SHP77 treated with DMSO at 0.1 percent for 48 hours (cell line): Measurements from ENCODE around the gene TGFBR2.

Experiments used
- DNase-seq: peaks from one replicate; lab custom pipeline; 2025; lab: John Stamatoyannopoulos, UW

The TGFBR2 gene

DNA sequence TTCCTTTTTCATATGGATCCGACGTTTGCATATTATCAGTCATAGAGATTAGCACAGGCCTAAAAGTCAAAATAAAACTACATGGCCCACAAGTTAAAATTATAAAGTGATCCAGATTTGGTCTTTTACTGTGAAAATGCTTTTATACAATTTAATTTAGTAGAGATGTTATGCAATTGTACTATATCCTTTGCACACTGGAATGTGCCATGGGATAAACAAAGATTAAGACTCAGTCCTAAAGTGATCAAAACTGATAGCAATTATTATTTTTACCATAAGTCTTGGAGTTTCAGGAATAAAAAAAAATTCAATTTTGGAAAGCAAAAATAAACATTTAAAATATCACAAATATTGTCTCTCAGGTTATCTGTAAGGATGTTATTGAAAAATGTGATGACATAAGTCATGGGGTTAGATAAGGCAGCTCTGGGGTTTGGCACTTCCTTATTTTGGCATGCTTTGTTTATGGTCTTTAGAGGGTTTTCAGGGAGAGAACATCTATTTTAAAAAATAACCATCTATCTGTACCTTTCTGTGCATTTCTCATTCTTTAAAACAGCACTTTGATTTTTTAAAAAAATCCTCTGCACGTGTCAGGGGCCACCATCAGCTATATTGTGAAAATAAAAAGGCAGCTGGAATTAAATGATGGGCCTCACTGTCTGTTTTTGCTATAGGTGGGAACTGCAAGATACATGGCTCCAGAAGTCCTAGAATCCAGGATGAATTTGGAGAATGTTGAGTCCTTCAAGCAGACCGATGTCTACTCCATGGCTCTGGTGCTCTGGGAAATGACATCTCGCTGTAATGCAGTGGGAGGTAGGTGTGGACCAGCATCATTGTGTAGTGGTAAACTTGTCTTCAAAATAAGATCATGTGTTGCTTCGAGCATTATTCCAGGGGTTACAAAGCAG is 67.3 kb downstream of the TGFBR2 start:
- no peak for DNase-seq

DNA sequence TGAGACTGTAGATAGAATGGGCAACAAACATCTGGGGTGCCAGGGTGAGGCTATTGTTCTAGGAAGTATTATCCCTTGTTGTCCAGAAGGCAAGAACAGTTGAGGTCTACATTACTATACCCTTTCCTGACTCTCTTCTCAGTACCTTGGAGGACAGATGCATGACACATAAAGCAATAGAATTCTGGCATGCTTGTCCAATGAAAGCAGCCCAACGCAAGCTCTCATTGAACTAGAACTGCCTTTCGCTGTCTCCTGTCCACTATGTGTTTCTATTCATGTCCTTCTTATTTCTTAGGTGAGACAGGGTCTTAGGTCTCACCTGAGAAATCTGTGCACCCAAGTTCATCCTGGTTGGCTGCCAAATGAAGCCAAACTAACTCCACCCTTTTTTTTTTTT is 68.6 kb downstream of the TGFBR2 start:
- no peak for DNase-seq

DNA sequence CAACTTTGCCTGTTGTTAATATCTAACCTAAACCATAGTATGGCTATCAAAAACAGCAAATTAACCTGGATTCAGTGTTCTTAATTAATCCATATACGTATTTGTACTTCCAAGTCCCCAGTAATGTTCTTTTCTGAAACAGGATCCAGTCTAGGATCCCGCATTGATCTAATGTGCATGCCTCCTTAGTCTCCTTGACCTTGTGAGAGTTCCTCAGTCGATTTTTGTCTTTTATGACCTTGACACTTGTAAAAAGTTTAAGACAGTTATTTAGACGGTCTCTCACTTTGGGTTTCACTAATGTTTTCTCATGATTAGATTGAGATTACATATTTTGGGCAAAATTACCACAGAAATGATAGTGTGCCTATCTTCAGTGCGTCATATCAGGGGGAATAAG is 69.4 kb downstream of the TGFBR2 start:
- no peak for DNase-seq

DNA sequence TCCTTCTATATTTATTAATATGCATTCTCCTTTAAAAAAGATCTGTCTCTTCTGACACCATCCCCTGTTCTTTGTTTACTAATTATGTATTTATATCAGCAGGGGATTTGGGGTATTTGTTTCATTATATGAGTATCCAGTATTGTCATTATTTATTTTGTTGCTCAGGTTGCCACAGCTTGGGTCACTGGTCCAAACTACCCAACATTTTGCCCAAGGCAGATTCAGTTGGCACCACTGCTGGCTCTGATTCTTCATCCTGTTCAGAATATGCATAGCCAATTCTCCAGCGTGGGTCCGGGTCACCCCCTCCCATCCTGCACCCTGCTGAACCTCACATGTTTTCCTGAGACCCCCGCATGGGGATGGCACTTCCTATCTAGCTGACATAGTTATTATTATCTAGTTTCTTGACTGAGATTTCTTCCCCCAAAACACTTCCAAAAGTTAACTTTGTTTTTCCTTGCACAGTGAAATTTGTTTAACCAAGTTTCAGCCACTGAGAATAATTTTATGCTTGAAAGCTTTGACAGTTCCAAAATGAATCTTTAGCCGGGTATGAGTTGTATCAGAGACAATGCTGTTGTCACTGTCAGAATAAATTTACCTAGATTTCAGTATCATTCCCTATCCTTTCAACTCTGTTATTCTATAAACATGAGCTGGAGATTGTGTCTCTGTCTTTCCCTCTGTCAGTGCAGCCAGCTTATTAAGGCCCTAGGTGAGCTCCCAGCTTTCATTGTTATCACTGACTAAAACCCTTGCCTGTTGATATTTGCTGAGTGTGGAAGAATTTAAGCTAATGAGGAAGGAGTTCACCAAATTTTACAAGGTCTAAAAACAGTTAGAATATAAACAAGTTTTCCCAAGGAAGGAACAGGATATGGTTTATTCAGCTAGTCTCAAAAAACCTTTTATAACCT is 70.3 kb downstream of the TGFBR2 start:
- DNase-seq: no peak

DNA sequence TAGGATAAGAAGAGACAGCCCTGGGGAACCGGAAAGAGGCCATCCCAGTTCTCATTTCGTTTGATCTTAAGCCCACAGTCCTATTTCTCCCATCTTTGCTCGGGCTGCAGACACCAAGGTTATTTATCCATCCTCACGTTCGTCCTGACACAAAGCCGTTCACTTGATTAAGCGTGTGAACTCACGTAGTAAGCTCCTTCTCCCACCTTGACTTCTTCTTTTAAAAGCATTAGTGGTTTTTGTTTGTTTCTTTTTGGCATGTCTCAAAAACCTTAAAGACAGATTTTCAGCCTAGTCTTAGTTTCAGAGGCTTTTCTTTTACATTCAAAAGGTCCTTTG is 70.9 kb downstream of the TGFBR2 start:
- DNase-seq: no peak

DNA sequence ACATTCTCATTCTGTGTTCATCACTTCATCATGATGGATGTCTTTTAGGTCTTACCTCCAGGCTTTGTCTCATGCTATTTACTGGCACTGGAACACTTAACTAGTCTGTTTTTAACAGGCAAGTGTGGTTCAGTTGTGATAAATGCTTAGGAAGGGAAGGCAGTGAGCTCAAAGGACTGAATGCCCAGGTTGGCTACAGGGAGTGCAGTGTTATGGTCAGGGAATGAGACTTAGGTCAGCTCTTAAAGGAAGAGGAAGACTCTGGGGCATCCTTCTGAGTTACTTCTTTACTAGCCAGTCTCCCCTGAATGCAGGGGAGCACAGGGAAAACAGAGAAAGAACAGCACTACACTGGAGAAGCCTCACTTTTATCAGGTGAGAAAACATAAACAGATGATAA is 72.6 kb downstream of the TGFBR2 start:
- DNase-seq: no peak

DNA sequence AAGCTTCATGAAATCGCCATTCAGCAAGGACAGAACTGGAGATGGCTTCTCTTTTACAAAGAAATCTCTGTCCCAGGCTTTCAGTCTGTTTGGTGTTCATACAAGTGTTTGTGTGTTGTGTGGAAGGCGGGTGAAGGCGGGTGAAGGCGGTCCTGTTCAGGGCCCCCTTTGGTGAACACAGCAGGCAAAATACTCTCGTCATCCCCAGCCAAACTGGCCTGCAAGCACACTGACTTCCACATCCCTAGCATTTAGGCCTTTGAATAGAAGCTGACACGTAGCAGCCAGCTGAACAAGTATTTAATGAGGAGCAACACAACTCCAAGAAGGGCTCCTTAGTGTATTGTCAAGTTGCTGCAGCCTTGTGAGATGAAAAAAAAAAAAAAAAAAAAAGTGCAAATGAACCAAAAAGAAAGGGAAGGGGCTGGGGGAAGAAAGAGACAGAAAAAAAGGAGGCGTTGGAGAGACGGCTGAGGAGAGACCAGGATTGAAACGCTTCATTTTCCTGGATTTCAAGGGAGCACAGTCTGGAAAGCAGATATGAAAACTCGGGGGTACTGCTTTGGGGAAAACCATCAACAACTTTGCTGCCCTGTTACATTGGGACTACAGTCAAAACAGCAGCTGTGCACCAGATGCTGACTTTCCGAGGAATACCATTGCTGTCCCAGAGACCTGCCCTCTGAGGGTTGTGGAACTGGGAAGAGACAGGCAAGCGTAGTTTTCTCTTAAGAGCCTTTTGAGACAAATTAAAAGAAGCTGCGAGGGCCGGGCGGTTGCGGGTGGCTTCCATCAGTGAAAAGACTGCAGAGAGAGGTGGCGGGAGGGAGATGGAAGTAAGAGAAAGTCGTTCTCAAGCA is 74.6 kb downstream of the TGFBR2 start:
- DNase-seq: no peak

DNA sequence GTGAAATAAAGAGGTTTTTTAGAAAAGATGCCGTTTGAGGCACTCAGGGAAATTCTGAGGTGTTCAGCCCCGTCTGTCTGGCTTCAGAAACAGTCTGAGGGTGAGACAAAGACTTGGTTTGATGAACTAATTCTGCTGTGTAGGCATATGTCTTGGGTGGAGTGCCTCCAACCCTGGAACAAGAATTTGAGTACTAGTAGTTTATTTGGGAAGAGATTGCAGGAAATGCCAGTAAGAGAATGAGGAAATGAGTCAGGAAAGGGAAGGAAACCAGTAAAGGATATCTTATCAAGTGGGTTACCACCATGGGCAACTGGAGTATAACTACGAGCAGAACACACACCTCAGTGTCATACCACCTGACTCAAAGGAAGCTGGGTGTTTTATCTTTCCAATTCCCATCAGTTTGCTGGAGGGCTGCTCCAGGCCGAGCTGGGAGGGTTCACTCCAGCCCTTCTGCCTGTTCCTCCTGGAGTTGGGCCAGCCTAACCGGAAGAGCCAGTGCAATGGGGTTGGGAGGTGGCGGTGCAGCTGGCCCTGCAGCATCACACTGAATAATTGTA is 75.3 kb downstream of the TGFBR2 start:
- DNase-seq: no peak

DNA sequence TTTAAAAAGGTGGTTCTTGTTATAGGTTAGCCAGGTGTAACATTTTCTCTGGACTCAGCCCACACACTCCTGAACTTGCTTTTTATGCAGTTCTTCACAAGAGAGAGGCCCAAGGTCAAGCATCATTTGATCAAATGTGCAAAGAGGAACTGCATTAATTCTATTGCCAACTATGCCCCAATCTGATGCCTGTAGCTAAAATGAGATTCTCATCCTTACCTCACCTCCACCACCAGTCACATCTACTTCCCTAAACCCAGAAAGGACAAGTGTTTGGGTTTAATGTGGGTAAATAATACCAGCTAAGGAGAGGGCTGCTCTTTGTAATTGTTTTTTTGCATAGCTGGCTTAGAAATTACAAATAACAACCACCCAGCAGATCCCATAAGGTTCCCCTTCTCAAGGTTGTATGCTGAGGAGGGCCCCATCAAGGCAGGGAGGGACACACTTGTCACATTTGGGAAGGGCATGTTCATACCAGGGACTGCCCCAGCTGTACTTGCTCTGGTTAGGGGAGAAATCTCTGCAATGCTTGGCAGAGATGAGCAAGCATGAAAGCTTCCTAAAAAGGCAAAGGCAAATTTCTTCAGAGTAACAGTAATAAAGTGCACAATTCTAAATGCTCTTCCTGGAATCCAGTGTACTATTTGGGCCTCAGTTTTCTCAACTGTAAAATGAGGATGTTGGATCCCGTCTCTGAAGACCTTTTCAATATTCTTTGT is 76.2 kb downstream of the TGFBR2 start:
- no peak for DNase-seq

DNA sequence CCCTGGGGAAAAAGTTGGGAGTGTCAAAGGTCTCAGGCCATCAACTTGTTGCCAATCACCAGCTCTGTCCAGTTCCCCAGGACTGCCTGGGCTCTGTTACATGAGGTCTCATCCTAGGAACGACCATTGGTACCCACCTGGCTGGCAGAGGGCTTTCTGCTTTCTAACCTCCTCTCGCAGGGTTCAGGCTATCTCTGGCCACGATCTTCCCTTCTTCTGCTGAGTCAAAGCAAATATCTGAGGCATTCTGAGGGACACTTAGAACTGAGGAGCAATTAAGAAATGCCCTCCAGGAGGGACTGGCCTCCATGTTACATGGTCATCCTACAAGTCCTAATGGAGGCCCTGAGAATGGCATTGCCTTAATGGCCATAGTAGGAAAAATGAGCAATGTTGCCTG is 77.4 kb downstream of the TGFBR2 start:
- no peak for DNase-seq

DNA sequence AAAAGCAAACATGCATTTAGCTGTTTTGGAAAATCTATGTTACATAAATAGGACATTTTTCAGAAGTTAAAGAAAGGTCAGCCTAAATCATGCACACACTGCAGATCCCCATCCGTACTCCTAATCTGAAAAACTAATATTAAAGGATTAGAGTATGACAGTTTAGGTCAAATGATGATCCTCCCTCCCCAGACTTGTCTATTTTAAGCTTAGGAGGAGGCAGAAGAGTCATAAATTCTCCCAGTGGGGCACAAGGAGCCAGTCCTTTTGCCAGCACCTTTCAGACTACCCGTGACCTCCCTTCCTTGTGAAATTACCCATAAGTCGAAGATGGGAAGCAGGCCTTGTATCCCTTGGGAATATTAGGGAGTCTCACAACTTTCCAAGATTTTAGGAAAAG is 78.0 kb downstream of the TGFBR2 start:
- no peak for DNase-seq

DNA sequence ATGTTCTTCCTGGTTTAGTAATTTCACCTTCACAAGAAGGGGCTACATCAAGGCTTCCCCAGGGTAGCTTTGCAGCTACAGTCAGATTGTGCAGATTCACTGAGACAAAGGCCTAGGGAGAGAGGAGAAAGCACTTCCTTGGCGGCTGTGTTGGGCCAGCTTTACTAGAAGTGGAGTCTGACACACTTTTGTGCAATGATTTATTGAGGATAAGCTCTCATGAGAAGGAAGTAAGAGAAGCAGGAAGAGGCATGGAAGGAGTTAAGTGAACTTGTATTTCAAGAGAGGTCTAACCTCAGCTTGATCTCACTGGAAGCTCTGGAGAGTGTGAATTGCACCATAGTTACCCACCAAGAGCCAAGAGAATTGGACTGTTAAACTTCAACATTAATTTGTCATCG is 78.9 kb downstream of the TGFBR2 start:
- DNase-seq: no peak

DNA sequence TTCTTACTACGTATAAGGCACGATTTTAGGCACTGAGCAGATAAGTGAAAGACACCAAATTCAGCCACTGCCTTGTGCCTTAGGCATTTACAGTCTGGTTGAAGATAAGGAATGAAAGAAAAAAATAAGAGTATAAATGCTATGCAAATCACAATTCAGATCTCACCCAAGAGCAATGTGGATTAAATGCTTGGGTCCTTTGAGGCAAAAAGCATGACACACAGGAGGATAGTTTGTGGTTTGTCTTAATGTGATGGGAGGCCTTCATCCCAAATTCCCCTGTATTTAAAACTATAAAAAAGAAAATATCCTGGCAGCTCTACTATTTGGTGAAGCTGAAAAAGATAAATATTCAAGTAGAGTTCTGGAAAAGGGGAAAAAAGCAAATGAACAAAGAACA is 79.8 kb downstream of the TGFBR2 start:
- no peak for DNase-seq

DNA sequence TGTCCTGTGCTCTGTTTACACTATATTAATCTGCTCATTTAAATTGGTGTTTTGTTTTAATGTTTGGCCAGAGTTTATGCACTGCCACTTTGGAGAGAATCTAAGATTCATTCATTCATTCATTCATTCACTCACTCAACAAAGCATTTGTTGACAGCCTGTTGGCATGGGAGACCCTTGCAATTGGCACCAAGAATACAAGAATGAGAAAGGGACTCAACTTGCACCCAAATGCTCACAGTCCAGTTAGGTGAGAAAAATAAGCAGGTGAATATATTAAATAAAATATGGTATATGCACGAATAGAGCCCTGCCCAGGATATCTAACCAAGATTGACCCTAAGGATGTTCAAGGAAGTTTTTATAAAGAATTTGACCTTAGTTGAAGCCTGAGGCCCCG is 80.4 kb downstream of the TGFBR2 start:
- DNase-seq: no peak

DNA sequence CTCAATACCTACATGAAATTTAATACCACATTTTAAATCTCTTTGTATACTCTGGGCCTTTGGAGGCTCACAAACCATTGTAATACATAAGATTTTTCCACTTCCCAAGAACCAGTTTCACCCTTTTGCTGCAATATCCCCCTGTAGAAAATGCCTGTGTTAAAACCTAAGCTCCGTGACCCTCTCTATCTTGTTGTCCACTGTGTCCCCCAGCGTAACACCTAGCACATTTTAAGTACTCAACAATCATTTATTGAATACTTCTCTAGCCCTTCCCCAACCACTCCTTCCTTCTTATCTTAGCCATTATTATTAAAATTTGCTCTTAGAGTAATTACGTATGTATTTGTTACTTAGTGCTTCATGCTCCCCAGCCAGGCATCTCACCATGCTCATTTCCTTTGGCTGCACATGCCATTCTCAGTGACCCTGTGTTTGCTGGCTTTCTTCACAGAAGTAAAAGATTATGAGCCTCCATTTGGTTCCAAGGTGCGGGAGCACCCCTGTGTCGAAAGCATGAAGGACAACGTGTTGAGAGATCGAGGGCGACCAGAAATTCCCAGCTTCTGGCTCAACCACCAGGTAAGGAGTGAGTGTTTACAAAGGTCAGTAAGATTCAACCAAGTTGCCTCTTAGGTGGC is 81.6 kb downstream of the TGFBR2 start:
- DNase-seq: no peak

DNA sequence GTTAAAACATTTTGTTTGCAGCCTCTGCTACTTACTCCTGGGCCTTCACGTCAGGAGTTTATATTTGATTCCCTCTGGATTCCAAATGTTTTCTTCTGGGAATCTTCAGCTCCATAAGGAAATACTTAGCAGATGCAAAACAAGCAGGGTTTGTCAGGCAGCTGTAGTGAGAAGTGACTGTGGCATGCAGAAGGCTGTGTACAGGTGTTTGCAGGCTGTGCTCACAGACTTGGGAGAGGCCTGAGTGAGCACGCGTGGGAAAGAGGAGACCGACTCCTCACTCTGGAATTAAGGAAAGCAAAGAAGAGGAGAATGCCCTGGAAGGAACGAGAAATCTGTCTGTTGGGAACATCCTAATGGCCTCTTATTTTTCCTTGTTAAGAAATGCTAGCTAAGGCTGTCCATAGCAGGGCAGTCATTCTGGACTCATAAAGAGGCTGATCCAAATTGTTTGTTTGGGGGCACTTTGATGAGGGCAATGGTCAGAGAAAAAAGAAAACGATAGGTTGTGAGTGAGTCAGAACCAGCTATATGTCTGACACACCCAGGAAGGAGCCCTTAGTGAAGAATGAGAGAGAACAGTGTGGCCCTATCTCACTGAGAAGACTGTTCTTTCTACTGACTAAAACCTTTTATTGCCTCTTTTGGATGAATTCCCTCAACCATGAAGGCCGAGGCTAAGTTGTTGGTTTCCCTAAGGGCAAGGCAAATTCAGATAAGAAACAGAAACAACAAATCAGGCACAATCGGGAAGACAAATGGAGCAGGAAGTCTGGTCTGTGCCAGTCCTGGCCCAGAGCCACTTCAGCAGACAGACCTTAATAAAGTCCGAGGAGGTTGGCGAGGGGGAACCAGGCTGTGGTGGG is 82.6 kb downstream of the TGFBR2 start:
- DNase-seq: no peak

DNA sequence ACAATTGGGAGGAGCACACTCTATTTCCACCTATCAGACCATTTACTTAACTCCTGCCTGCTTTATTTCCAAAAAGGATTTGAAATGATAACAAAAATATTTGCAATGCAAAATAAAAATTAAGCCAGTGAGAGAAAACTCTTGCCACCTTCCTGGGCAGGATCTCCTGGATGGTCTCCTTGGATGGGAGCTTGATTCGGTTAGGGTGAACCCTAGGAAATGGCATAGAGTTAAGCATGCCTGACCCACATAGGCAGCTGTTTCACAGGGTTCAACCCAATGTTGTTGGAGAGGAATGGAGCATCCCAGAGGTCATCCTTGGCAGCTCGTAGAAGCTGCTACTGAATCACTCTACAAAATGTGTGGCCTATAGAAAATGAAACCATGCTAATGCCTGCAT is 83.8 kb downstream of the TGFBR2 start:
- DNase-seq: no peak

DNA sequence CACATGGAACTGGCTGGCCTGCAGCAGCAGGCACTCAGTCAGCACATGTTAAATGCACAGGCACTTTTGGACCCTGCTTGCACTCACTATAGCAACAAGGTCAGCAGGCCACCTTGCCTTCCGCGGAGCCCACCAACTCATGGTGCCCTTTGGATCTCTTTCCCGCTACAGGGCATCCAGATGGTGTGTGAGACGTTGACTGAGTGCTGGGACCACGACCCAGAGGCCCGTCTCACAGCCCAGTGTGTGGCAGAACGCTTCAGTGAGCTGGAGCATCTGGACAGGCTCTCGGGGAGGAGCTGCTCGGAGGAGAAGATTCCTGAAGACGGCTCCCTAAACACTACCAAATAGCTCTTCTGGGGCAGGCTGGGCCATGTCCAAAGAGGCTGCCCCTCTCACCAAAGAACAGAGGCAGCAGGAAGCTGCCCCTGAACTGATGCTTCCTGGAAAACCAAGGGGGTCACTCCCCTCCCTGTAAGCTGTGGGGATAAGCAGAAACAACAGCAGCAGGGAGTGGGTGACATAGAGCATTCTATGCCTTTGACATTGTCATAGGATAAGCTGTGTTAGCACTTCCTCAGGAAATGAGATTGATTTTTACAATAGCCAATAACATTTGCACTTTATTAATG is 85.0 kb downstream of the TGFBR2 start:
- no peak for DNase-seq

DNA sequence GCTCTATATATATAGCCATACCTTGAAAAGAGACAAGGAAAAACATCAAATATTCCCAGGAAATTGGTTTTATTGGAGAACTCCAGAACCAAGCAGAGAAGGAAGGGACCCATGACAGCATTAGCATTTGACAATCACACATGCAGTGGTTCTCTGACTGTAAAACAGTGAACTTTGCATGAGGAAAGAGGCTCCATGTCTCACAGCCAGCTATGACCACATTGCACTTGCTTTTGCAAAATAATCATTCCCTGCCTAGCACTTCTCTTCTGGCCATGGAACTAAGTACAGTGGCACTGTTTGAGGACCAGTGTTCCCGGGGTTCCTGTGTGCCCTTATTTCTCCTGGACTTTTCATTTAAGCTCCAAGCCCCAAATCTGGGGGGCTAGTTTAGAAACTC is 85.5 kb downstream of the TGFBR2 start:
- DNase-seq: no peak
